ENCODE measurements around the gene ARL15. TPM values are rescaled to one million over a fixed set of nuclear protein-coding genes. Genes with fewer than 3 reads are reported as not detected.

ARL15 gene
- total and polyA plus RNA-seq, 9 of the 15 experiments (the other 6 are each of a cell fraction or from before 2014, with no cell fraction given): 18.5 to 80.4 (median 57.0) TPM

DNA sequence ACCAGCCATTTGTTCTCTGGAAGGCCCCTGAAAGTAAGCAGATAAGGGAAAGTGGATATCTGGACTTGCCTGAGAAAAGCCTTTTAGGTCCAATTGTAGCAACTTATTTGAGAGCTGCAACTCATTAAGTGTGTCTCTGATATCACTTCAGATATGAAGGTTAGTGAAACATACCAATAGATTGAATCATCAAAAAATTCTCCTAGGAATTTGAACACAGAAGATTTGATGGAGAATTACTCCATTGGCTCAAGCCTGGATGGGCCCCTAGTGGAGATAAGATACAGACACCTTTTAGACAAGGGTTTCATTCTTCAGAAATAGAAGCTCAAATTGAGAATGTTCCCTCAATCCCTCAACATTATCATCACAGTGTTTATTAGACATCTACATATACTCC, 393.3 kb downstream of the ARL15 start:
- intact Hi-C loops (cut with micrococcal nuclease): no loop called here
- Histone ChIP-seq H4K20me1 (replicated peaks; ENCODE audit: control insufficient read depth, insufficient read depth, low read length) (0 out of 2 replicates have a peak, but pooled peaks cover 6% of the 10 kb centered on the region), H3K4me1 (replicated peaks in 1 of 2; ENCODE audit: control insufficient read depth in 2 of 2, insufficient read depth in 2 of 2, low read length in 2 of 2) (peaks cover 0 to 4% of the 10 kb centered on the region in 2 experiments; a peak in 2 of 5 replicates), H2AFZ (ENCODE audit: low read depth, low read length) (no peak overlapping the region), H3K36me3 (ENCODE audit: control insufficient read depth, insufficient read depth, low read length) (no peaks in the 10 kb centered on the region), H3K9me1 (ENCODE audit: control insufficient read depth, insufficient read depth, low read length) (no peaks in the 10 kb centered on the region), H3K9me3 (replicated peaks; ENCODE audit: control insufficient read depth, insufficient read depth, low read depth, low read length) (no peaks in the 10 kb centered on the region), H3K4me2 (ENCODE audit: insufficient read depth, low read length) (no peak overlapping the region), H3K9ac (ENCODE audit: insufficient read depth in 1 of 2, low read depth in 2 of 2, low read length in 2 of 2) (no peak overlapping the region), H3K79me2 (ENCODE audit: control insufficient read depth, insufficient read depth, low read length) (no peaks in the 10 kb centered on the region), H3K27me3 (ENCODE audit: control insufficient read depth in 2 of 2, insufficient read depth in 2 of 2, low read length in 2 of 2) (no peaks in the 10 kb centered on the region), H3K27ac (ENCODE audit: extremely low read depth, low read depth, low read length) (no peak overlapping the region), H3K4me3 (no peak overlapping the region)
- ATAC-seq (no peak; the same call in 1 of the 3 replicates), DNase-seq (ENCODE audit: extremely low read depth in 1 of 4, low spot score in 3 of 4) (peak in 1 of 4 experiments; percentile 14), FAIRE-seq (no peak)
- TF ChIP-seq HMG20A (CRISPR knock-in tag; conservative IDR thresholded peaks at IDR 0.05) (no peak), NFRKB (IDR thresholded peaks at IDR 0.05; ENCODE audit: low read depth) (no peak), ZNF717 (CRISPR knock-in tag; IDR thresholded peaks at IDR 0.05) (no peak), TCF7 (IDR thresholded peaks at IDR 0.05; ENCODE audit: borderline replicate concordance) (no peak), ZNF444 (CRISPR knock-in tag; IDR thresholded peaks at IDR 0.05) (no peak), PYGO2 (tag; IDR thresholded peaks at IDR 0.05) (no peak)
- TF ChIP-seq, protein P1, sequence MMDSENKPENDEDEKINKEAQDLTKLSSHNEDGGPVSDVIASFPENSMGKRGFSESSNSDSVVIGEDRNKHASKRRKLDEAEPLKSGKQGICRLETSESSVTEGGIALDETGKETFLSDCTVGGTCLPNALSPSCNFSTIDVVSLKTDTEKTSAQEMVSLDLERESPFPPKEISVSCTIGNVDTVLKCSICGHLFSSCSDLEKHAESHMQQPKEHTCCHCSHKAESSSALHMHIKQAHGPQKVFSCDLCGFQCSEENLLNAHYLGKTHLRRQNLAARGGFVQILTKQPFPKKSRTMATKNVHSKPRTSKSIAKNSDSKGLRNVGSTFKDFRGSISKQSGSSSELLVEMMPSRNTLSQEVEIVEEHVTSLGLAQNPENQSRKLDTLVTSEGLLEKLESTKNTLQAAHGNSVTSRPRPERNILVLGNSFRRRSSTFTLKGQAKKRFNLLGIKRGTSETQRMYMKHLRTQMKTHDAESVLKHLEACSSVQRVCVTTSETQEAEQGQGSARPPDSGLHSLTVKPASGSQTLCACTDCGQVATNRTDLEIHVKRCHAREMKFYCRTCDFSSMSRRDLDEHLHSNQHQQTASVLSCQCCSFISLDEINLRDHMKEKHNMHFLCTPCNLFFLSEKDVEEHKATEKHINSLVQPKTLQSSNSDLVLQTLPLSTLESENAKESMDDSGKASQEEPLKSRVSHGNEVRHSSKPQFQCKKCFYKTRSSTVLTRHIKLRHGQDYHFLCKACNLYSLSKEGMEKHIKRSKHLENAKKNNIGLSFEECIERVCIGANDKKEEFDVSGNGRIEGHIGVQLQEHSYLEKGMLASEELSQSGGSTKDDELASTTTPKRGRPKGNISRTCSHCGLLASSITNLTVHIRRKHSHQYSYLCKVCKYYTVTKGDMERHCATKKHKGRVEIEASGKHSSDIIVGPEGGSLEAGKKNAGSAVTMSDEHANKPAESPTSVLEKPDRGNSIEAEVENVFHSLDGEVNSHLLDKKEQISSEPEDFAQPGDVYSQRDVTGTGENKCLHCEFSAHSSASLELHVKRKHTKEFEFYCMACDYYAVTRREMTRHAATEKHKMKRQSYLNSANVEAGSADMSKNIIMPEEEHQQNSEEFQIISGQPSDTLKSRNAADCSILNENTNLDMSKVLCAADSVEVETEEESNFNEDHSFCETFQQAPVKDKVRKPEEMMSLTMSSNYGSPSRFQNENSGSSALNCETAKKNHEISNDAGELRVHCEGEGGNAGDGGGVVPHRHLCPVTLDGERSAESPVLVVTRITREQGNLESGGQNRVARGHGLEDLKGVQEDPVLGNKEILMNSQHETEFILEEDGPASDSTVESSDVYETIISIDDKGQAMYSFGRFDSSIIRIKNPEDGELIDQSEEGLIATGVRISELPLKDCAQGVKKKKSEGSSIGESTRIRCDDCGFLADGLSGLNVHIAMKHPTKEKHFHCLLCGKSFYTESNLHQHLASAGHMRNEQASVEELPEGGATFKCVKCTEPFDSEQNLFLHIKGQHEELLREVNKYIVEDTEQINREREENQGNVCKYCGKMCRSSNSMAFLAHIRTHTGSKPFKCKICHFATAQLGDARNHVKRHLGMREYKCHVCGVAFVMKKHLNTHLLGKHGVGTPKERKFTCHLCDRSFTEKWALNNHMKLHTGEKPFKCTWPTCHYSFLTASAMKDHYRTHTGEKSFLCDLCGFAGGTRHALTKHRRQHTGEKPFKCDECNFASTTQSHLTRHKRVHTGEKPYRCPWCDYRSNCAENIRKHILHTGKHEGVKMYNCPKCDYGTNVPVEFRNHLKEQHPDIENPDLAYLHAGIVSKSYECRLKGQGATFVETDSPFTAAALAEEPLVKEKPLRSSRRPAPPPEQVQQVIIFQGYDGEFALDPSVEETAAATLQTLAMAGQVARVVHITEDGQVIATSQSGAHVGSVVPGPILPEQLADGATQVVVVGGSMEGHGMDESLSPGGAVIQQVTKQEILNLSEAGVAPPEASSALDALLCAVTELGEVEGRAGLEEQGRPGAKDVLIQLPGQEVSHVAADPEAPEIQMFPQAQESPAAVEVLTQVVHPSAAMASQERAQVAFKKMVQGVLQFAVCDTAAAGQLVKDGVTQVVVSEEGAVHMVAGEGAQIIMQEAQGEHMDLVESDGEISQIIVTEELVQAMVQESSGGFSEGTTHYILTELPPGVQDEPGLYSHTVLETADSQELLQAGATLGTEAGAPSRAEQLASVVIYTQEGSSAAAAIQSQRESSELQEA (IDR thresholded peaks at IDR 0.05; ENCODE audit: low read depth): no peak
- TF ChIP-seq, protein P2, sequence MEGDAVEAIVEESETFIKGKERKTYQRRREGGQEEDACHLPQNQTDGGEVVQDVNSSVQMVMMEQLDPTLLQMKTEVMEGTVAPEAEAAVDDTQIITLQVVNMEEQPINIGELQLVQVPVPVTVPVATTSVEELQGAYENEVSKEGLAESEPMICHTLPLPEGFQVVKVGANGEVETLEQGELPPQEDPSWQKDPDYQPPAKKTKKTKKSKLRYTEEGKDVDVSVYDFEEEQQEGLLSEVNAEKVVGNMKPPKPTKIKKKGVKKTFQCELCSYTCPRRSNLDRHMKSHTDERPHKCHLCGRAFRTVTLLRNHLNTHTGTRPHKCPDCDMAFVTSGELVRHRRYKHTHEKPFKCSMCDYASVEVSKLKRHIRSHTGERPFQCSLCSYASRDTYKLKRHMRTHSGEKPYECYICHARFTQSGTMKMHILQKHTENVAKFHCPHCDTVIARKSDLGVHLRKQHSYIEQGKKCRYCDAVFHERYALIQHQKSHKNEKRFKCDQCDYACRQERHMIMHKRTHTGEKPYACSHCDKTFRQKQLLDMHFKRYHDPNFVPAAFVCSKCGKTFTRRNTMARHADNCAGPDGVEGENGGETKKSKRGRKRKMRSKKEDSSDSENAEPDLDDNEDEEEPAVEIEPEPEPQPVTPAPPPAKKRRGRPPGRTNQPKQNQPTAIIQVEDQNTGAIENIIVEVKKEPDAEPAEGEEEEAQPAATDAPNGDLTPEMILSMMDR (IDR thresholded peaks at IDR 0.05 in 2 of 3, conservative IDR thresholded peaks at IDR 0.05 in 1 of 3; ENCODE audit: insufficient read depth in 2 of 3, low read depth in 1 of 3, low read length in 3 of 3): peak in 2 of 3 experiments; percentile 12 to 19; a peak in 1 of 6 replicates
- in situ Hi-C loops (cut with MboI): no loop called here
- ChIA-PET POLR2A (interaction anchor here (1.0 kb wide), 1 partner anchor 10 kb away, joined by 3 read pairs; no protein-coding TSS in a partner anchor), CTCF (ENCODE audit: low intra/inter-chr PET ratio) (no interaction called here)
- BruUV-seq (replicated peaks): no TSS peak

All from K562 (cell line).